Fibroblast of peridontal ligament (primary cell): Measurements from ENCODE around the gene MET.
"Not testable (repeated sequence)": the region's sequence is repeated elsewhere in the genome, so short reads cannot be mapped to it uniquely, and the experiment has no call there.

Experiments used
- DNase-seq: peaks from one replicate; pipeline ENCODE4 v3.0.0-alpha.2; 2010; ENCODE audit errors: extremely low read depth

The MET gene

DNA sequence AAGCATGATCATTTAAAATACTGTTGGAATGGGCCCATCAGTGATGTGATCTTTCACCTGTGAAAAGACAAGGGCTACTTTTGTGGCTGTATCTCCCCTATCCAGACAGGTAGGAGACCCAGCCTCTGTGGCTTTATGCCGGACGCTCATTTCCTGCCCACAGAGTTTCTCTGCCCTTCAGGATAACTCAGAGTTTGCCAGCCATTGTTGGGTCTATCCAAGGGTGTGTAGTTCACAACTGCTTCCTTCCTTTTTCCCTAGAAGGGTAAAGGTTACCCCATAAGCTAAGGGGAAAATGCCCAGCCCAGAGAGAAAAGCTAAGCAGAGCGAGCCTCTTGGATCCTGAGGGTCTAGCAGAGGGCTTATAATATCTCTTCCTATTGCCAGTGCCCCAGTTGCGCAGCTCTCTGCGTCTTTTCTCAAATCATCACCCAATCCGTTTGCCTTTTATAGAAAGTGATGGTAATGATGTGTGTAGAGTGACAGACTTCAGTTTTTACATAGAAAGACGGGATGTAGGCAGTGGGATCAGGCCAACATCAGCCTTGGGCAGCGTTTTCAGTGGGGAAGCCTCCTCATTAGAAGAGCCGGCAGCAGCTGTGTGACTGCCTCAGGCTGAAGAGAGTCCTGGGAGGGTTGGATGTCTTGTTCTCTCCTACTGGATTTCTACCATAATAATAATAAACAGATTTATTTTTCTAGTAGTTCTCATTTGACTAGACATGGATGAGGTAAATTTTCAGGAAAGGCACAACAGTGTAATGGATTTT, 80.5 kb downstream of the MET start:
- DNase-seq = no peak

DNA sequence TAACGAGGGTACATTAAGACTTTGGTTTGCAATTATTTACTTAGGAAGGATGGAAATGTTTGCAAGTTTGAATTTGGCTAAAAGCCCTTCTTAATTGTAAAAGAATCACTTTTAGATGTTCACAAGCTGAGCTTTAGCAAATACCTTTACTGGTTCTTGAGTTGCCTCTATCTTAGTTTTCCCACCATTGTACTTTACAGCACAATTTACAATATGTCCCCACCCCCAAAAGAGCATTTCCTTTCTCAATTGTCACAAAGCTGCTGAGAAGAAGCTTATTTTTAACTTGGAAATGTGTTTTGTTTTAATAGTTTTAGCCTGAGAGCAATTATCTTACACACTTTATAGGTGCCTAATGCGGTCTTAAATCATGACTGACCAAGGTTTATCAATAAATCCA, 81.1 kb downstream of the MET start:
- no peak for DNase-seq

DNA sequence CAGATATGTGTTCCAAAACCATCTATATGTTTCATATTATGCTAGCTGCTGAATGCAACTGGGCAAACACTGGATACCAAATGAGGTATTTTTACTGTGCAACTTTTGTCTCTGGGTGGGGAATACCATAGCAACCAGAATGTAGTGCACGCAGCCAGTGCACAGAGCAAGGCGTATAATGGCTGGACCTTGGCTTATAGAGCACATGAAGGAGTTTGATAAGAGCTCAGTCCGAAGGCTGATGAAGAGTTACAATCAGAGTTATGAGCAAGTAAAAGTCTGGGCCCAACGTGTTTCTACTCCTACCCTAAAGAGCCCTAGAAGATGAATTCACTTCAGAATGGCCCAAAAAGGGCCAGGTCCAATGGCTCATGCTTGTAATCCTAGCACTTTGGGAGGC, 82.2 kb downstream of the MET start:
- no peak for DNase-seq

DNA sequence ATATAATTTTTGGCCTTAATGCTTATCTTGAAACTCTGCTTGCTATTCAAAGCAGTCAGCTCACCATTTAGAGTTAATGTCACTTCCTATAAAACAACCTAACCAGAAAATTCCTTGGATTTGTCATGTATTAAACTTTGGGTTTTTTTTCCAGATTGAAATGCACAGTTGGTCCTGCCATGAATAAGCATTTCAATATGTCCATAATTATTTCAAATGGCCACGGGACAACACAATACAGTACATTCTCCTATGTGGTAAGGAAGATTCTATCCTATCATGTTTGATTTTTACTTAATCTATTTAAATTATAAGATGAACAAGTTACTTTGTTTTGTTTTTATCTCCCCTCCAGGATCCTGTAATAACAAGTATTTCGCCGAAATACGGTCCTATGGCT, 85.3 kb downstream of the MET start:
- no peak for DNase-seq

DNA sequence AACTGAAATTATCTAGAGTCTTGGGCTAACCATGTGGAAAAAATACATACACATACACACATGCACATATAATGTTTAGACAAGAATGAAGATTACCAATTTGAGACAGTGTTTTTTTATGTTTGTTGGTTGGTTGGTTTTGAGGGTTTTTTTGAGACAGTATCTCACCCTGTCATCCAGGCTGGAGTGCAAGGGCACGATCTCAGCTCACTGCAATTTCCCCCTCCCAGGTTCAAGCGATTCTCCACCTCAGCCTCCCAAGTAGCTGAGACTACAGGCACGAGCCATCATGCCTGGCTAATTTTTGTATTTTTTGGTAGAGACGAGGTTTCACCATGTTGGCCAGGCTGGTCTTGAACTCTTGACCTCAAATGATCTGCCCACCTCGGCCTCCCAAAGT, 87.6 kb downstream of the MET start:
- DNase-seq = not testable (repeated sequence)

DNA sequence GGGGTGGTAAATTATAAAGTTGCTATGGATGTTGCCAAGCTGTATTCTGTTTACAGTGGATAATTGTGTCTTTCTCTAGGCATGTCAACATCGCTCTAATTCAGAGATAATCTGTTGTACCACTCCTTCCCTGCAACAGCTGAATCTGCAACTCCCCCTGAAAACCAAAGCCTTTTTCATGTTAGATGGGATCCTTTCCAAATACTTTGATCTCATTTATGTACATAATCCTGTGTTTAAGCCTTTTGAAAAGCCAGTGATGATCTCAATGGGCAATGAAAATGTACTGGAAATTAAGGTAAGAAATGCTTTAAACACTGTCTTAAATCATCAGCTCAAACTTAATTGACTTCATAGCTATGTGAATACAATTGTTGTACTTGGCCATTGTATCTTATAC, 91.0 kb downstream of the MET start:
- no peak for DNase-seq

DNA sequence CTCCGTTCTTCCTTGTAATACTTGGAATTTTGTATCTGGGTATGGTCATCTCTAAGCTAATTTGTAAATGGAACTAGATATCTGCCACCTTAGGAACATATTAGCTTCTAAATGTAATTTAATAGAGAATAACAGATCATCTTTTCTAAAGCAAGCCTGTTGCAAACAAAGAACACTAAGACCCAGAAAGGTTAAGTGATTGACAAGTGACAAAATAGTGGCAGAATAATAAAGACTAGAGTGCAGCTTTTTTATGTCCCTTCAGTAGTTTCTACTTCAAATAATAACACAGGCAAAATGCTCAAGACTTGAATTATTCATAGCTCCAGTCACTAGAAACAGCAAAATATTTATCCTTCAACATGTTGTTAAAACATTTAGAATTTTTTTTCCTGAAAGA, 91.7 kb downstream of the MET start:
- DNase-seq = no peak

DNA sequence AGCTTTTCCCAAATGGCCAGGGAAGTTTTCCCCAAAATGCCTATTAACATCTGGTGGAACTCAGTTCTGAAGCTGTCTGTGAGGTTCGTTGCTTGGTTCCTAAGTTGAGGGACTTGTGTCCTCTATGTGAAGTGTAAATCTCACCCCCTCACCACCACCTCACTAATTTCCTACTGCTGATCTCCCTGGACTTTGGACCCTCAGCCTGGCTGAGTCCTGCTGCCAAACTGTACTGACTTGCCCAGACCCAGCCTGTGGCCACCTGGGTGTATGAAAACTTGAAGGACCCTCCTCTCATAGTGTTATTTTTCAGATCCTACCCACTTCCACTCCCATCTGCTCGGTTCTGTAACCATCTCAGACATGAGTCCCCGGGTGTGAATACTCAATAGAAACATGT, 94.9 kb downstream of the MET start:
- no peak for DNase-seq

DNA sequence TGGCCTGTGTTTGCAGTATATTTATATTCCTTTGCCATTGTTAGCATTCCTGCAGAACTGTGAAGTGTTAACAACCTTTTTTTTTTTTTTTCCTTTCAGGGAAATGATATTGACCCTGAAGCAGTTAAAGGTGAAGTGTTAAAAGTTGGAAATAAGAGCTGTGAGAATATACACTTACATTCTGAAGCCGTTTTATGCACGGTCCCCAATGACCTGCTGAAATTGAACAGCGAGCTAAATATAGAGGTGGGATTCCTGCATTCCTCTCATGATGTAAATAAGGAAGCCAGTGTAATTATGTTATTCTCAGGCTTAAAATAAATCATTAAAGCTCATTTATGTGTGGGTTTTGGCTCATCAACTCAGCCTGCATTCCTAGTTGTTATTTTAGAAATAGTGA, 97.5 kb downstream of the MET start:
- DNase-seq = no peak

DNA sequence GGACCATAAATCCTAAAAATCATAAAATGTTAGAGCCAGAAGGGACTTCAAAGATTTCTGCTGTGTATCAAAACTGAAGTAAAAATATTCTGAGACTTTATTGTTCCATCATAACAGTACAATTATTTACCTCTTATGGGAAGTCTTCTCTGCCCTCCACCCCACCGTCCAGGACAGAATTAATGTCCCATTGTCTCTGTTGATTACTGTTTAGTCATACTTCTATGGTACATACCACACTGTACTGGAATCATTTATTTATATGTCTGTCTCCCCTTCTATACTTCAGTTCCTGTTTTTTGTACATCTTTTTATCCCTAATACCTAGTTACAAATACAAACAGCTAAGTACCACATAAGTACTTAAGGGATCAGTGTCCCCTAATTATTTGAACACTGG, 98.9 kb downstream of the MET start:
- no peak for DNase-seq

DNA sequence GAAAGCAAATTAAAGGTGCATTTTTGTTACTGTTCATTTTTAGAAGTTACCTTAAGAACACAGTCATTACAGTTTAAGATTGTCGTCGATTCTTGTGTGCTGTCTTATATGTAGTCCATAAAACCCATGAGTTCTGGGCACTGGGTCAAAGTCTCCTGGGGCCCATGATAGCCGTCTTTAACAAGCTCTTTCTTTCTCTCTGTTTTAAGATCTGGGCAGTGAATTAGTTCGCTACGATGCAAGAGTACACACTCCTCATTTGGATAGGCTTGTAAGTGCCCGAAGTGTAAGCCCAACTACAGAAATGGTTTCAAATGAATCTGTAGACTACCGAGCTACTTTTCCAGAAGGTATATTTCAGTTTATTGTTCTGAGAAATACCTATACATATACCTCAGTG, 99.6 kb downstream of the MET start:
- DNase-seq = no peak

DNA sequence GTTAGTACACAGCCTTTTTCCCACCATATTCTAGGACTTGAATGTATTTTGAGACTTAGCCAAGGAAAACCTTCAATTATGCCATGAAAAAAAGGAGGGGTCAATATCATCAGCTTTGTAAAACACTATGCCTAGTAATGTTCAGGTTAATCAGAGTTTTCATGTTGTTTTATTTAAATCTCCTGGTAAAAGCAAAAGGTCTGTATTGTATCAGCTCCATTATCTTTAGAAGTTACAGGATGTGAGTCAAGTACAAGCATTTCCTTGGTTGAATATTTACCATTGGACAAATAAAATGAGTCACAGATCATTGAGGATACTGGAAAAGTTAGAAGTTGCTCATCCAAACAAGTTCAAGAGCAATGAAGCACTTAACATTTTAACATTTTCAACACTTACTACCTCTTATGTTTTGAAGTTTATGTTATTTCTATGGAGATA, 100.4 kb downstream of the MET start:
- peak; percentile 35 for DNase-seq

DNA sequence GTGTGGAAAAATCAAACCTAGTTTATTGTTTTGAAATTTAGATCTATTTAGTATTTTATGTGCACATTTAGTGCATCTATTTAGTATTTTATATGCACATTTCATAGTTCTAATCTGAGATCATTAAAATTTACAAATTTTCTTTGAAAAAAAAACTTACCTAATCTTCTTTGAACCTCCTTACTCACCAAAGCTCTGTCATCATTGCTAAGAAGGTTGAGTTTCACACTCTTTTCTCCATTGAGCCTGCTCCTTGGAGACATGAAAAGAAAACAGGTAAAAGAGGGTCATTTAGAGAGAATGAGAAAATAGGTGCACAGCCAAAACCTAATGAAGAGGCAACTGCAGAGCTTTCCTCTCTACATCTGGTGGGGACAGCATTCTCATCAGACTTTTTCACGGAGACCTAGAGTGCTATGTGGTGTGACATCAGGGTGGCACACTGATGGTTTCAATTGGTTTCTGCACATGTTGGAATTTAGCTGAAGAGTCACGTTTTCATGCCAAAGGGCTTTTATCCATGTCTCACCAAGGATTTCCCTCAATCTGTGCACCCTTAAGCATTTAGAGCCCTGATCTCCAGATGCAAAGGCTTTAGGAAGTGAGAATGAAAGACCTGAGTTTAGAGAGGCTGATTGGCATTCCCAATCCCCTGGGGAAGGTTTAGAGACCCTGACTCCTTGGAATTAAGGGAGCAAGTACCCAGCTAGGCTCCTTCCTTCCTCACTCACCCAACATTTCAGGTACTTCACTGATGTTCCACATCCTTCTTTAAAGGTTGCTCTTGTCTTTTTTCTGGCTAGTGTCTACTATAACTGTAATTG, 101.1 kb downstream of the MET start:
- DNase-seq = no peak

DNA sequence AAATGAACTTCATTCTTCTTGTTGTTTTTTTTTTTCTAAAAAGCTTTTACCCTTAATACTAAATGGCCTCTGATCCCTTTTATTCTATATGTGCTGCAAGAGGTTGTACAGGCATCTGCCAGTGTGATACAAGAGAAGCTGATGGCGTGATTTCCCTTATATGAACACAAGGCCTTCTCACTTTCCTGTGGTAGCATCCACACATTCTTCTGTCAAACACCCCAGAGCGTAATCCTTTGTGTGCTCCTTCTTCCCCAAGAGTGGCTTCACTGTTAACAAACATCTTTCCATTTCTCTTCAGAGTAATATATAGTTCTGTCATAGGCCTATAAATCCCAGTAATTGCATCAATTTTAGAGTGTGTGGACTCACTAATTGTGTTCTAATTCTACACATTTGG, 104.0 kb downstream of the MET start:
- DNase-seq = no peak

DNA sequence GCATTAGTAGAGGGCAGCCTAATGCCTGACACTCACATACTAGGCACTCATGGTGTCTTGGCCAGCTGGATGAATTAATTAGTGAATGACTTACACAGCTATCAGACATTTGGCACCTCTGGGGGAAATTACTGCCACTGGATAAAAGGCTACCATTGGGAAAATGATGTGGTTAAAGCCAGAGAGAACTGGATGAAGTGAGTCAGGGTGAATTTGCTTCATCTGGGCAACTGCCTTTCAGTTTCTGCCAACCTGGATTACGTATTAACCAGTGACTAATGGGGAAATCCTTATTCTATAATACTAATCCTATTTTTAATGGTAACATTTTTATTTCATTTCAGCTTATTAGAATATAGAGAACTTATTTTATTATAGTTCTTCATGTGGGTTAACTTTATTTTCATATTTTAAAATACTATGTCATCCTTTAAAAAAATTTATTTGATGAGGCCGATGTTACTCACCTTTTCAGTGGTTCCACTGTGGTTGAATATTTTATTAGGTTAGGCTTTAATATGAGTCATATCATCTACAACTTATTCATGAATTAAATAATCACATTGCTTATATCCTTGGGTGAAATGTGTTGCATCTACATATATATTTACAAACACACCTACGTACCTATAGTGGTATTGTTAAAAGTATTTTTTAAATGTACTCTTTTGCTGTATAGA, 104.8 kb downstream of the MET start:
- peak; percentile 75 for DNase-seq

DNA sequence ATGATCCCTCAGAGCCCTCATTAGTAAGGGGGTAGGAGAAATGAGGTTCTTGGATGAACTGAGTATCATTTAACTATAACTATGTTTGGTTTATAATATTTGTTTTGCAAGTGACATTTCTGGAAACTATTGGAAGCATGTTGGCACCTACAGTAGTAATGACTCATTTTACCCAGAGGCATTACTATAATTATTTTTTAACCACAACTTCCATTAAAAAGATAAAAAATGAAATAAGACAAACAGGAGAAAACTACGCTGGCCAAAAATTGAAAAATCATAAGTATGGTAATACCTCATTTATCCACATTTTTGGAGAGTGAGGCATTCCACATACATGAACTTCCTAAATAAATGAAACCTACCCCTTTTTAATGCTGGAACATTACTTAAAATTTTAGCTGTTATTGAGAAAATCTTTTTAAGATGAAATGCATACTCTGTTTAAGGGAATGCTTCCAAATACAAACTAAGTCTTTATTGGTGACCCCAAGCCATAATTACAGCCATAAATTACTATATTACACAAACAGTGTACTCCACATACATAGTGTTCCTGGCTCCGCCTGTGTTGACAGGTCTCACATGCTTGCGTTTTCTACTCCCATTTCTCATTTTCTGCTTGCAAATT, 105.8 kb downstream of the MET start:
- DNase-seq = peak; percentile 70

DNA sequence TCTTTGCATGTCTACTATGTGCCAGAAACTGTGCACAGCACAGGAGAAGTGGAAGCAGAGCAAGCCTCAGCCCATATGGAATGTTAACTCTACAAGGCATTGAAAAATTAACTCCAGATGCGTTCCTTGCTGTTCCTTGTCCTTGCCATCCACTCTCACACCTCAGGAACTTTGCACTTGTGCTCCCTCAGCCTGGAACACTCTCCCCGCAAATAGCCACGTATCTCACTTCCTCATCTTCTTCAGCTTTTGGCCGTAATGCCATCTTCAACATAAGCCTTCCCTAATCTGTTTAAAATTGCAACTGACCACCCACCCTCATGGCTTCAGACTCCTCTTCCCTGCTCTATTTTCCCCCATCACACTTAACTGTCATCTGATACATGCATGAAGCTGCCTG, 107.2 kb downstream of the MET start:
- DNase-seq = no peak

DNA sequence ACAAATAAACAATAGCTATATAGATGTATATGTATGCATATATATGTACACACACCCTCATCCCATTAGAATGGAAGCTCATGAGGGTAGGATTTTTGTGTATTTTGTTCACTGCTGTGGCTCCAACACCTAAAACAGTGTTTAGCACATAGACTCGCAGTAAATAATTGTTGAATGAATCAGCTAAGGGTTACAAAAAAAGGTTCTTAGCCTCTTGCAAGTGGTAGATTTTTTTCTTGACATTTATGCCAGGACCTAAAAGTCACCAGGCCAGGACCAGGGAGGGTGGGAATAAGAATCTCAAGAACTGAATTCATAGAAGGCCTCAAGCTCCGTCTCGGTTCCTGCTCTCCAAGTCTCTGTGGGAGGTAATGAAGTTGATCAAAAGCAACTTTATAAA, 107.9 kb downstream of the MET start:
- DNase-seq = no peak

DNA sequence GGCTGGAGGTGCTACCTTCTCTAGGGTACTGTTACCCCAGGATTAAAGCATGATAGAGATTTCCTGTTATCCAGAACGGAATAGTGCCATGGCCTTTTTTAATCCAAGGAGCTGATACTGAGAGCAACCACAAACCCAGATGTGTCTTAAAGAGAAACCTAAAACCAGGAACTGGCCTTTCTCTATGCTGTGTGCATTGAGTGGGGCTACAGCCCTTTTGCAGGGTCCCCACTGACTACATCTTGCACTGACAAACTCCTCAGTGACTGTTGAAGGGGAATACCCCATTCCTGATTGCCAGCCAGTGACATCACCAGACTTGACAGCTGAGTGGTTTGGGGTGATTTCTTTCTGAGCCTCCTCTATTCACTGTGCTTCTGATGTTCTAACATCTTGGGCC, 108.5 kb downstream of the MET start:
- DNase-seq = no peak

DNA sequence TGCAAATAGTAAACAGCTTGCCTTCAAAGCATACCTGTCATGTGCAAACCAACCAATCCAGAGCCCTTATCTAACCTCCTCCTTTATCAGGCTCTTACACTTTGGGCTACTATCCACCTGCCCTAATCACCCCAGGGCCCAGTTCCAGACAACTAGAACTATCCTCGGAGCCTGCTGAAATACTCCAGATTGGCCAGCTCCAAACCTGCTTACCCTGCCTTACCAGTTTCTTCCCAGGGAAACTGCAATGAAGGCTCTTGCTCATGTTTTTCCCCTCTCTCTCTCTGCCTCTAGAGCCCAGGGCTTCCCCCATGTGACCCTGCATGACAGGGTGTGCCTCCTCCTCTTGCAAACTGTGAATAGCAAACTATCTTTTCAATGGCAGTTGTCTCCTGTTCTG, 109.0 kb downstream of the MET start:
- no peak for DNase-seq

DNA sequence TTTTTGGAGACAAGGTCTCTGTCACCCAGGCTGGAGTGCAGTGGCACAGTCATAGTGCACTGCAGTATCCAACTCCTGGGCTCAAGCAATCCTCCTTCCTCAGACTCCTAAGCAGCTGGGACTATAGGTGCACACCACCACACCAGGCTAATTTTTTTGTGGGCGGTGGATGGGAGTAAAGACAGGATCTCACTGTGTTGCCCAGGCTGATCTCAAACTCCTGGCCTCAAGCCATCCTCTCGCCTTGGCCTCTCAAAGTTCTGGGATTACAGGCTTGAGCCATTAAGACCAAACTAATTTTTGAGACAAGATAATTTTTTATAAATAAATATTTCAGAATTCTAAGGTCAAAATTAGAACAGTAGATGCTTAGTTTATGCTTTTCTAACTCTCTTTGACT, 109.6 kb downstream of the MET start:
- no peak for DNase-seq

DNA sequence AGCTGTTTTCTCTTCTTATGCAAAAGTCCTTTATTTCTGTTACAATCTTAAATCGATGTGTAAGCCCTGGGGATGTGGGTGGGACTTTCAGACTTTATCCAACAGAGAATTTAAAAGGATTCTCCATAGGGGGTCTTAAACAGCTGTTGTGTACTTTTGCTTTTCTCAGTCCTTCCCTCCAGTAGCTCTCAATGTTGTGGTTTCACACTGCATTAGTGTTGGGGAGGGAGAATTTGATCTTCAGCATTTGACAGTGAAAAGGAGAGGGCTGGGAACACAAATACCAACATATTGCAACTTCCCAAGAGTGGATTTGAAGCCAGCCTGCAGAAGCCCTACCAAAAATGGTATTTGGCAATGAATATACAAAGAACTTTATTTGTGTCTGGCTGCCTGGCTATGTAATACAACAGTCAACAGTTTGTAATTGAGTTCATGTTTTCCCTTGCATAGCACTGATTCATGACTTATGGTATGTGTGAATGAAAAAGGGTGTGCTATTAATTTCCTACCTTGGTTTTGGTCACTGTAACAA, 110.2 kb downstream of the MET start:
- DNase-seq = peak; percentile 64
